ENCODE measurements around the gene CLCA1. TPM values are rescaled to one million over a fixed set of nuclear protein-coding genes. Genes with fewer than 3 reads are reported as not detected.

The CLCA1 gene
- total RNA-seq, 1 donor from 2014 or later: not detected

DNA sequence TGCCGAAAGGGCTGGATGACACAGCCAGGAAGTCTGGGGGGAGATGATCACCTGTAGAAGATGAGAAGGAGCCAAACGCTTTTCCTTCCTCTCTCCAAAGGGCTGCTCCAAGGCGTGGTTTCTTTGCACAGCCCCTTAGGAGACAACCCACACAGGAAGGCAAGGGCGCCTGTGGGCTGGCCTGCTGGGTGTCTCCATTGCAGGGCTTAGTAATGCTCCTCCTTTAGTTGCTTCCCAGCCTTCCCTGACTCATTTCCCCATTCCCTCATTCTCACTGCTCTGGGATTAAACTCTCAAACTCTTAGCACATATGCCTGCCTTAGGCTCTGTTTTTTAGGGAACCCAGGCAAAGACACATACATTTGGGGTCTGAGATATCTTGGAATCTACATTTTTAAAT lies 1.7 kb upstream of the CLCA1 start:
- Mint-ChIP-seq H3K9me3 (ENCODE audit: low read depth) (peaks cover 8% of the 10 kb centered on the region), H3K27ac (ENCODE audit: unreplicated experiment) (no peak overlapping the region), H3K36me3 (ENCODE audit: low read depth) (no peaks in the 10 kb centered on the region), H3K4me3 (ENCODE audit: unreplicated experiment) (no peak overlapping the region), H3K4me1 (ENCODE audit: low read depth) (peaks cover 19% of the 10 kb centered on the region), H3K27me3 (ENCODE audit: low read depth) (no peaks in the 10 kb centered on the region)
- DNase-seq (ENCODE audit: low spot score): no peak
- TF ChIP-seq, protein P1, sequence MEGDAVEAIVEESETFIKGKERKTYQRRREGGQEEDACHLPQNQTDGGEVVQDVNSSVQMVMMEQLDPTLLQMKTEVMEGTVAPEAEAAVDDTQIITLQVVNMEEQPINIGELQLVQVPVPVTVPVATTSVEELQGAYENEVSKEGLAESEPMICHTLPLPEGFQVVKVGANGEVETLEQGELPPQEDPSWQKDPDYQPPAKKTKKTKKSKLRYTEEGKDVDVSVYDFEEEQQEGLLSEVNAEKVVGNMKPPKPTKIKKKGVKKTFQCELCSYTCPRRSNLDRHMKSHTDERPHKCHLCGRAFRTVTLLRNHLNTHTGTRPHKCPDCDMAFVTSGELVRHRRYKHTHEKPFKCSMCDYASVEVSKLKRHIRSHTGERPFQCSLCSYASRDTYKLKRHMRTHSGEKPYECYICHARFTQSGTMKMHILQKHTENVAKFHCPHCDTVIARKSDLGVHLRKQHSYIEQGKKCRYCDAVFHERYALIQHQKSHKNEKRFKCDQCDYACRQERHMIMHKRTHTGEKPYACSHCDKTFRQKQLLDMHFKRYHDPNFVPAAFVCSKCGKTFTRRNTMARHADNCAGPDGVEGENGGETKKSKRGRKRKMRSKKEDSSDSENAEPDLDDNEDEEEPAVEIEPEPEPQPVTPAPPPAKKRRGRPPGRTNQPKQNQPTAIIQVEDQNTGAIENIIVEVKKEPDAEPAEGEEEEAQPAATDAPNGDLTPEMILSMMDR (IDR thresholded peaks at IDR 0.05): no peak

DNA sequence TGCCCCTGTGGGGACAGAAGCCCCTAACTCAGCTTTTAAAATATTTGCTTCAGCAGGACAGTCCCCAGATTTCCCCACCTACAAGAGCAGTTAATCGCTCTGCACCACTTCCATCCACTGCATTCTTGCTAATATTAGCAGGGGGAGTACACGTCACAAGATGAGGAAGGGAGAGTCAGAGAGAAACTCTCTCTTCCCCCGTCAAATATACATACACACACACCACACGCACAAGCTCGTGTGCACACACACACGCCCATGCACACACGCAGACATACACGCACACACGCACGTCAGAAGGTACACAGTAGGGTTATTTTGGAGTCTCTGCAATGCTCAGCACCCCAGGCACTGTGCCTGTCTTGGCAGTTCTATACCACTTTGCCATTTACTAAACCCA lies 2.1 kb downstream of the CLCA1 start:
- no peak overlapping the region for H3K4me3 Mint-ChIP-seq (ENCODE audit: unreplicated experiment)
- TF ChIP-seq, protein P1 (IDR thresholded peaks at IDR 0.05): no peak
- H3K9me3 Mint-ChIP-seq (ENCODE audit: low read depth): peaks cover 8% of the 10 kb centered on the region
- no peaks in the 10 kb centered on the region for H3K27me3 Mint-ChIP-seq (ENCODE audit: low read depth)
- no peak for DNase-seq (ENCODE audit: low spot score)
- H3K4me1 Mint-ChIP-seq (ENCODE audit: low read depth): peaks cover 24% of the 10 kb centered on the region
- H3K27ac Mint-ChIP-seq (ENCODE audit: unreplicated experiment): no peak overlapping the region
- H3K36me3 Mint-ChIP-seq (ENCODE audit: low read depth): no peaks in the 10 kb centered on the region

DNA sequence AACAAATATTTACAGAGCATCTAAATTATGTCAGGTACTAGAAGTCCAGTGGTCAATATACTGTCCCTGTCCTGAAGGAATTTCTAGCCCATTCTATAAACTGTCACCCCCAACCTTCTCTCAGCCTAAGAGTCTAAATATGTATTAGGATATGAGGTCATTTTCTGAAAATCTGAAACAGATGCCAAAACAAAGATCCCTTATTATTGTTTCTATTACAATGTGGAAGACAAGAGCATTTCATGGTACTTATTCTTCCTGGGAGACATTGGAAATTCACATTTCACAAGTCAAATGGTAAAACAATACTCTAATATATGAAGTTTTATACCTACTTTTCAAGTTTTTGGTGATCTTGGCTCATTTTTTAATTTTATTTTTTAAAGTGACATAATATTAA lies 2.6 kb downstream of the CLCA1 start:
- TF ChIP-seq, protein P1 (IDR thresholded peaks at IDR 0.05): no peak
- Mint-ChIP-seq H3K36me3 (ENCODE audit: low read depth) (no peaks in the 10 kb centered on the region), H3K9me3 (ENCODE audit: low read depth) (peaks cover 8% of the 10 kb centered on the region), H3K27ac (ENCODE audit: unreplicated experiment) (no peak overlapping the region), H3K4me3 (ENCODE audit: unreplicated experiment) (no peak overlapping the region), H3K4me1 (ENCODE audit: low read depth) (peaks cover 24% of the 10 kb centered on the region), H3K27me3 (ENCODE audit: low read depth) (no peaks in the 10 kb centered on the region)
- DNase-seq (ENCODE audit: low spot score): no peak

DNA sequence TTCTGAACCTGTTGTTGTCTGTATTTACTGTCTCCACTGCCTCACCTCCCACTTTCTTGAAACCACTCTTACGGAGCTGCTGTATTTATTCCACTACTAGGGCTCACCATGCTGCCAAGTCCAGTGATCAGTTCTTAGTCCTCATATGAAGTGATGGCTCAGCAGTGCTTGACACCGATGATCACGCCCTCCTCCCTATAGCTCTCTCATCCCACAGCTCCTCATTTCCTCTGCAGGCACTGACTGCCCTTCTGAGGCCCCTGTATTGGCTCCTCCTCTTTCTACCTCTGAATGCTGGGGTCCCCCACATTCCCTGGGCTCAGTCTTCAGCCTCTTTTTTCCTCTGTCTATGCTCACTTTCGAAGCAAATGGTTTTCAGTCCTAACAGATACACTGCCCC lies 3.4 kb downstream of the CLCA1 start:
- Mint-ChIP-seq H3K9me3 (ENCODE audit: low read depth) (peaks cover 8% of the 10 kb centered on the region), H3K4me3 (ENCODE audit: unreplicated experiment) (no peak overlapping the region), H3K27ac (ENCODE audit: unreplicated experiment) (peak overlapping the region; percentile 19), H3K4me1 (ENCODE audit: low read depth) (peaks cover 24% of the 10 kb centered on the region), H3K27me3 (ENCODE audit: low read depth) (no peaks in the 10 kb centered on the region), H3K36me3 (ENCODE audit: low read depth) (no peaks in the 10 kb centered on the region)
- DNase-seq (ENCODE audit: low spot score): no peak
- TF ChIP-seq, protein P1 (IDR thresholded peaks at IDR 0.05): no peak

DNA sequence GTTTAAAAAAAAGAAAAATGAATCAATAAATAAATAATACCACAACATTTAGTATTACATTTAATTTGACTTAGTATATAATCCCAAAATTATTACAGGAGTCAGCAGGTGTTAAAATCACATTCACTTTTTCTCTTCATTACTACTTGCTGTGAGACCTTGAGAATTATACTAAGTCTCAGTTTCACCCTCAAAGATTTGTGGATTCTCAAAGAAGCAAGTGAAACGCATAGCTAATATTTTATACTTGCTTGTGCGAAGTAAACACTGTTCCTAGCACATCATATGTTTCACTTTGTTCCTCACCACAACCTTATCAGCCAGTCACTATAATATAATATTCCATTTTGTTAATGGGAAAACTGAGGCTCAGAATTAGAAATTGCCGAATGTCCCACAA lies 4.0 kb downstream of the CLCA1 start:
- Mint-ChIP-seq H3K27me3 (ENCODE audit: low read depth) (no peaks in the 10 kb centered on the region), H3K27ac (ENCODE audit: unreplicated experiment) (no peak overlapping the region), H3K4me3 (ENCODE audit: unreplicated experiment) (no peak overlapping the region), H3K9me3 (ENCODE audit: low read depth) (peaks cover 8% of the 10 kb centered on the region), H3K4me1 (ENCODE audit: low read depth) (peaks cover 24% of the 10 kb centered on the region), H3K36me3 (ENCODE audit: low read depth) (no peaks in the 10 kb centered on the region)
- DNase-seq (ENCODE audit: low spot score): no peak
- TF ChIP-seq, protein P1 (IDR thresholded peaks at IDR 0.05): no peak

Measured in chondrocyte (in vitro differentiated cells).